Effector memory CD4-positive, alpha-beta T cell (primary cell): ENCODE data around the gene CTSZ.
A peak's percentile ranks its signal among the peaks of the same experiment; 100 is the strongest.
"Not testable (repeated sequence)": the region's sequence is repeated elsewhere in the genome, so short reads cannot be mapped to it uniquely, and the experiment has no call there.

Experiments
- DNase-seq, 3 donors: peaks; one replicate each; pipeline ENCODE4 v3.0.0-alpha.2; 2020
- H3K27ac ChIP-seq: 2 replicates; pipeline ENCODE4 v1.7.0; 2013; ENCODE audit warnings: mild to moderate bottlenecking, low read length, moderate library complexity; ENCODE audit not compliant: insufficient read depth, poor library complexity, severe bottlenecking
- H3K27me3 ChIP-seq: replicated peaks from 2 replicates; pipeline ENCODE4 v1.7.0; 2013; ENCODE audit warnings: mild to moderate bottlenecking, low read length; ENCODE audit not compliant: insufficient read depth, control insufficient read depth, poor library complexity, severe bottlenecking
- H3K36me3 ChIP-seq: 2 replicates; pipeline ENCODE4 v1.7.0; 2013; ENCODE audit warnings: mild to moderate bottlenecking, low read length, moderate library complexity; ENCODE audit not compliant: control insufficient read depth, insufficient read depth
- H3K4me1 ChIP-seq: 2 replicates; pipeline ENCODE4 v1.7.0; 2013; ENCODE audit warnings: low read length, mild to moderate bottlenecking; ENCODE audit not compliant: control insufficient read depth, insufficient read depth, poor library complexity, severe bottlenecking
- H3K4me3 ChIP-seq: 2 replicates; pipeline ENCODE4 v1.7.0; 2013; ENCODE audit warnings: low read length, low read depth, mild to moderate bottlenecking; ENCODE audit not compliant: insufficient read depth, poor library complexity, severe bottlenecking
- H3K9me3 ChIP-seq: 2 replicates; pipeline ENCODE4 v1.7.0; 2013; ENCODE audit warnings: mild to moderate bottlenecking, low read length, moderate library complexity; ENCODE audit not compliant: control insufficient read depth

The CTSZ gene

GRCh38 chr20:59042796-59043631 lies 36.0 kb upstream of the CTSZ start:
- H3K27ac ChIP-seq = peak overlapping the region; percentile 87

GRCh38 chr20:59042151-59042795 lies 35.2 kb upstream of the CTSZ start, which contains the start of gene PRELID3B:
TSS of gene PRELID3B (minus strand) at chr20:59042786. CDS start at chr20:59042730, 56 bp downstream.
- no peak for DNase-seq
- H3K4me1 ChIP-seq = peaks cover 24% of the 10 kb centered on the region

More at GRCh38 chr20:59042796-59043631, 36.0 kb upstream of the CTSZ start:
- no peaks in the 10 kb centered on the region for H3K27me3 ChIP-seq
- peaks cover 24% of the 10 kb centered on the region for H3K4me1 ChIP-seq
- H3K36me3 ChIP-seq = peaks cover 3% of the 10 kb centered on the region
- no peaks in the 10 kb centered on the region for H3K9me3 ChIP-seq
- peak; percentile 89 to 93 (median 90) for DNase-seq
- peak overlapping the region; percentile 64 for H3K4me3 ChIP-seq

GRCh38 chr20:59041487-59041886 lies 34.4 kb upstream of the CTSZ start:
- Histone ChIP-seq H3K4me3 (peak overlapping the region; percentile 64), H3K27ac (peak overlapping the region; percentile 87), H3K36me3 (peaks cover 18% of the 10 kb centered on the region), H3K4me1 (peaks cover 24% of the 10 kb centered on the region)
- H3K9me3 ChIP-seq, DNase-seq, H3K27me3 ChIP-seq: not testable (repeated sequence)

More at GRCh38 chr20:59042151-59042795, 35.2 kb upstream of the CTSZ start, which contains the start of gene PRELID3B:
- peak within 1 kb of the TSS; percentile 64 for H3K4me3 ChIP-seq
- H3K9me3 ChIP-seq = no peaks in the 10 kb centered on the region
- no peaks in the 10 kb centered on the region for H3K27me3 ChIP-seq
- H3K36me3 ChIP-seq = peaks cover 10% of the 10 kb centered on the region
- peak within 1 kb of the TSS; percentile 87 for H3K27ac ChIP-seq

GRCh38 chr20:59040667-59041066 lies 33.6 kb upstream of the CTSZ start:
- Histone ChIP-seq H3K9me3 (no peaks in the 10 kb centered on the region), H3K36me3 (peaks cover 26% of the 10 kb centered on the region), H3K27me3 (no peaks in the 10 kb centered on the region), H3K4me3 (no peak overlapping the region), H3K27ac (no peak overlapping the region), H3K4me1 (peaks cover 24% of the 10 kb centered on the region)
- DNase-seq = no peak

- no peak for DNase-seq
- no peaks in the 10 kb centered on the region for H3K9me3 ChIP-seq
- peaks cover 24% of the 10 kb centered on the region for H3K4me1 ChIP-seq
- H3K36me3 ChIP-seq = peaks cover 34% of the 10 kb centered on the region
- no peak overlapping the region for H3K4me3 ChIP-seq
- no peaks in the 10 kb centered on the region for H3K27me3 ChIP-seq
- no peak overlapping the region for H3K27ac ChIP-seq
Observed at GRCh38 chr20:59039233-59039632, 32.2 kb upstream of the CTSZ start.

GRCh38 chr20:59037386-59037785 lies 30.3 kb upstream of the CTSZ start:
- H3K4me1 ChIP-seq = peaks cover 20% of the 10 kb centered on the region
- H3K9me3 ChIP-seq = no peaks in the 10 kb centered on the region
- H3K27ac ChIP-seq = no peak overlapping the region
- no peaks in the 10 kb centered on the region for H3K27me3 ChIP-seq
- DNase-seq = no peak
- peaks cover 34% of the 10 kb centered on the region for H3K36me3 ChIP-seq
- no peak overlapping the region for H3K4me3 ChIP-seq

- Histone ChIP-seq H3K36me3 (peaks cover 34% of the 10 kb centered on the region), H3K4me3 (no peak overlapping the region), H3K4me1 (peaks cover 12% of the 10 kb centered on the region), H3K27ac (no peak overlapping the region), H3K27me3 (no peaks in the 10 kb centered on the region), H3K9me3 (no peaks in the 10 kb centered on the region)
- no peak for DNase-seq
Observed at GRCh38 chr20:59035381-59035780, 28.3 kb upstream of the CTSZ start.

- Histone ChIP-seq H3K9me3 (no peaks in the 10 kb centered on the region), H3K27me3 (no peaks in the 10 kb centered on the region), H3K27ac (no peak overlapping the region), H3K4me1 (peaks cover 22% of the 10 kb centered on the region), H3K4me3 (no peak overlapping the region), H3K36me3 (peaks cover 42% of the 10 kb centered on the region)
- DNase-seq = no peak
Observed at GRCh38 chr20:59033616-59034165, 26.6 kb upstream of the CTSZ start.

- DNase-seq = no peak
- Histone ChIP-seq H3K9me3 (no peaks in the 10 kb centered on the region), H3K4me3 (peak overlapping the region; percentile 87), H3K4me1 (peaks cover 24% of the 10 kb centered on the region), H3K36me3 (peaks cover 41% of the 10 kb centered on the region), H3K27me3 (no peaks in the 10 kb centered on the region), H3K27ac (peak overlapping the region; percentile 84)
Observed at GRCh38 chr20:59033093-59033492, 26.0 kb upstream of the CTSZ start.

- Histone ChIP-seq H3K27me3 (no peaks in the 10 kb centered on the region), H3K4me3 (peak overlapping the region; percentile 87), H3K27ac (peak overlapping the region; percentile 84), H3K36me3 (peaks cover 41% of the 10 kb centered on the region), H3K9me3 (no peaks in the 10 kb centered on the region), H3K4me1 (peaks cover 24% of the 10 kb centered on the region)
- DNase-seq = no peak
Observed at GRCh38 chr20:59032713-59033059, 25.6 kb upstream of the CTSZ start.
